ENCODE data around the gene TBRG4. TPM values are rescaled to one million over a fixed set of nuclear protein-coding genes. Genes with fewer than 3 reads are reported as not detected.

The TBRG4 gene
- total and polyA plus RNA-seq, 2 donors (not counting 3 experiments of a cell fraction or from before 2014, with no cell fraction given): 43.7 to 56.7 TPM

GRCh38 chr7:45161138-45161537 is 49.6 kb upstream of the TBRG4 start:
- FAIRE-seq: no peak
- BruUV-seq (replicated peaks): no TSS peak
- H3K79me2 ChIP-seq (ENCODE audit: control insufficient read depth, insufficient read depth, low read length): no peaks in the 10 kb centered on the region
- H3K4me1 ChIP-seq (ENCODE audit: control insufficient read depth, extremely low read depth, insufficient read depth, low read length): no peaks in the 10 kb centered on the region
- CTCF ChIA-PET: no interaction called here
- intact Hi-C loops (cut with micrococcal nuclease): no loop called here
- H3K9ac ChIP-seq (replicated peaks; ENCODE audit: extremely low read depth, insufficient read depth, low read length): no peak overlapping the region
- dilution Hi-C loops (cut with MboI; ENCODE audit: extremely low pct_ligation_motif_present, low sequenced_read_pairs): no loop called here
- no peak for TF ChIP-seq POLR2AphosphoS5 (IDR thresholded peaks at IDR 0.05; ENCODE audit: insufficient read depth, low read depth, low read length)
- TF ChIP-seq JUN (IDR thresholded peaks at IDR 0.05; ENCODE audit: borderline replicate concordance, insufficient read depth, insufficient read length, low read depth): no peak
- no peak for TF ChIP-seq FOS (IDR thresholded peaks at IDR 0.05; ENCODE audit: borderline replicate concordance, insufficient read depth, low read length)
- no peak for TF ChIP-seq MYC (IDR thresholded peaks at IDR 0.05; ENCODE audit: low read depth, low read length)
- TF ChIP-seq EZH2 (IDR thresholded peaks at IDR 0.05; ENCODE audit: borderline replicate concordance, low read depth, low read length, severe bottlenecking): no peak
- TF ChIP-seq MAX (IDR thresholded peaks at IDR 0.05; ENCODE audit: insufficient read depth, insufficient read length): no peak
- no peak for TF ChIP-seq GATA2 (IDR thresholded peaks at IDR 0.05; ENCODE audit: insufficient read depth, insufficient read length, low read depth, low read length)
- TF ChIP-seq CTCF (IDR thresholded peaks at IDR 0.05; ENCODE audit: extremely low read depth in 1 of 2, insufficient read depth in 1 of 2, low read depth in 1 of 2, low read length in 2 of 2): no peak
- TF ChIP-seq POLR2A (IDR thresholded peaks at IDR 0.05; ENCODE audit: low read depth, low read length): no peak
- H3K27me3 ChIP-seq (ENCODE audit: control insufficient read depth in 2 of 2, insufficient read depth in 2 of 2, low read length in 2 of 2): peaks cover 21 to 26% of the 10 kb centered on the region in 2 experiments
- H3K4me2 ChIP-seq (ENCODE audit: insufficient read depth, low read length): no peak overlapping the region
- no peaks in the 10 kb centered on the region for H3K36me3 ChIP-seq (ENCODE audit: control insufficient read depth in 2 of 2, extremely low read depth in 1 of 2, insufficient read depth in 2 of 2, low read length in 2 of 2)
- no peak for DNase-seq (ENCODE audit: low read depth, low spot score)
- H4K20me1 ChIP-seq (replicated peaks; ENCODE audit: control insufficient read depth, extremely low read depth, insufficient read depth, low read length): no peaks in the 10 kb centered on the region
- H2AFZ ChIP-seq (ENCODE audit: low read depth, low read length): no peak overlapping the region
- POLR2A ChIA-PET: no interaction called here
- H3K27ac ChIP-seq (ENCODE audit: insufficient read depth, low read depth, low read length): no peak overlapping the region
- no peak overlapping the region for H3K4me3 ChIP-seq (replicated peaks in 1 of 3; ENCODE audit: insufficient read depth in 1 of 3, low read depth in 1 of 3, low read length in 3 of 3)
- H3K9me1 ChIP-seq (replicated peaks; ENCODE audit: control insufficient read depth, extremely low read depth, insufficient read depth, low read length): no peaks in the 10 kb centered on the region
- H3K9me3 ChIP-seq (replicated peaks; ENCODE audit: control insufficient read depth, insufficient read depth, low read length): no peaks in the 10 kb centered on the region
